CD14-positive monocyte (primary cell): ENCODE data around the gene DPYSL3. TPM values are rescaled to one million over a fixed set of nuclear protein-coding genes. Genes with fewer than 3 reads are reported as not detected.
A peak's percentile ranks its signal among the peaks of the same experiment; 100 is the strongest.

ENCODE experiments used
- DNase-seq, 3 donors: peaks; one replicate each; pipeline ENCODE4 v3.0.0-alpha.2; 2011 to 2022
- H2AFZ ChIP-seq: 2 replicates; pipeline ENCODE4 v1.6.0; 2012; ENCODE audit warnings: mild to moderate bottlenecking, low read depth, low read length, inconsistent platforms; ENCODE audit not compliant: insufficient read depth, poor library complexity, severe bottlenecking
- H3K27ac ChIP-seq, 2 donors: 1 replicate in 1 of 2; 2 replicates in 1 of 2; pipeline ENCODE4 v1.5.1; 2012 to 2013; ENCODE audit warnings: low read length in 2 of 2, control low read depth in 1 of 2, inconsistent platforms in 1 of 2, low read depth in 1 of 2, mild to moderate bottlenecking in 1 of 2
- H3K27me3 ChIP-seq, 2 donors: one replicate each; pipeline versions ENCODE4 v1.6.0 to v1.6.1; 2011 to 2013; ENCODE audit warnings: low read length in 2 of 2; ENCODE audit not compliant: control insufficient read depth in 2 of 2, insufficient read depth in 2 of 2
- H3K36me3 ChIP-seq, 2 donors: replicated peaks in 1 of 2; 1 replicate in 1 of 2; 2 replicates in 1 of 2; pipeline versions ENCODE4 v1.5.1 to v1.6.1; 2012 to 2013; ENCODE audit warnings: low read length in 2 of 2, control low read depth in 1 of 2, inconsistent platforms in 1 of 2, mild to moderate bottlenecking in 1 of 2; ENCODE audit not compliant: insufficient read depth in 2 of 2, control insufficient read depth in 1 of 2
- H3K4me1 ChIP-seq, 2 donors: 1 replicate in 1 of 2; 2 replicates in 1 of 2; pipeline versions ENCODE4 v1.5.1 to v1.6.1; 2012 to 2013; ENCODE audit warnings: low read length in 2 of 2, control low read depth in 1 of 2, inconsistent platforms in 1 of 2, mild to moderate bottlenecking in 1 of 2, moderate library complexity in 1 of 2; ENCODE audit not compliant: insufficient read depth in 2 of 2, control insufficient read depth in 1 of 2
- H3K4me2 ChIP-seq: replicated peaks from 2 replicates; pipeline ENCODE3; 2012; ENCODE audit warnings: low read length, moderate library complexity, mild to moderate bottlenecking; ENCODE audit not compliant: poor library complexity, severe bottlenecking; ENCODE audit errors: extremely low read depth
- H3K4me3 ChIP-seq, 3 experiments: fragments of 200-600 bp in 1 of 3; sonication (generic) in 1 of 3; replicated peaks in 1 of 3; 1 replicate in 2 of 3; 2 replicates in 1 of 3; pipeline ENCODE4 v1.5.1; 2011 to 2013; ENCODE audit warnings: low read length in 3 of 3, mild to moderate bottlenecking in 3 of 3, control low read depth in 2 of 3, low read depth in 2 of 3, inconsistent platforms in 1 of 3, moderate library complexity in 1 of 3
- H3K79me2 ChIP-seq: 2 replicates; pipeline ENCODE4 v1.6.0; 2012; ENCODE audit warnings: mild to moderate bottlenecking, control low read depth, inconsistent platforms, low read length, moderate library complexity; ENCODE audit not compliant: insufficient read depth
- H3K9ac ChIP-seq: 2 replicates; pipeline ENCODE4 v1.6.0; 2017; ENCODE audit warnings: low read length, mild to moderate bottlenecking; ENCODE audit not compliant: insufficient read depth, poor library complexity, severe bottlenecking
- H3K9me3 ChIP-seq, 2 donors: replicated peaks in 1 of 2; 1 replicate in 1 of 2; 2 replicates in 1 of 2; pipeline versions ENCODE4 v1.5.1 to v1.6.1; 2012 to 2013; ENCODE audit warnings: low read length in 2 of 2, control low read depth in 1 of 2; ENCODE audit not compliant: control insufficient read depth in 1 of 2, insufficient read depth in 1 of 2
- H4K20me1 ChIP-seq: 2 replicates; pipeline ENCODE4 v1.6.0; 2012; ENCODE audit warnings: mild to moderate bottlenecking, low read length, control low read depth, moderate library complexity; ENCODE audit not compliant: insufficient read depth
- H3K27ac Mint-ChIP-seq, 7 donors: one replicate each; pipeline ENCODE4 v1.8.0; 2020; ENCODE audit warnings: mild to moderate bottlenecking in 7 of 7, mixed read lengths in 7 of 7, moderate library complexity in 6 of 7, inconsistent platforms in 2 of 7
- H3K27me3 Mint-ChIP-seq, 3 donors: one replicate each; pipeline ENCODE4 v1.8.0; 2021 to 2022; ENCODE audit warnings: low read depth in 3 of 3, mild to moderate bottlenecking in 3 of 3, mixed read lengths in 3 of 3, moderate library complexity in 3 of 3, inconsistent platforms in 1 of 3
- H3K36me3 Mint-ChIP-seq, 2 donors: one replicate each; pipeline ENCODE4 v1.8.0; 2020; ENCODE audit warnings: mixed read lengths in 2 of 2, inconsistent platforms in 1 of 2, mild to moderate bottlenecking in 1 of 2
- H3K4me1 Mint-ChIP-seq: one replicate; pipeline ENCODE4 v1.8.0; 2020; ENCODE audit warnings: mild to moderate bottlenecking, mixed read lengths
- H3K4me3 Mint-ChIP-seq, 2 donors: one replicate each; pipeline ENCODE4 v1.8.0; 2020; ENCODE audit warnings: mild to moderate bottlenecking in 2 of 2, mixed read lengths in 2 of 2, moderate library complexity in 1 of 2
- H3K9me3 Mint-ChIP-seq, 7 donors: one replicate each; pipeline ENCODE4 v1.8.0; 2020 to 2022; ENCODE audit warnings: mixed read lengths in 7 of 7, mild to moderate bottlenecking in 6 of 7, moderate library complexity in 6 of 7, inconsistent platforms in 2 of 7
- CTCF ChIP-seq: fragments of 200-600 bp; IDR thresholded peaks from one replicate; pipeline ENCODE4 v1.8.0; 2022; ENCODE audit warnings: antibody characterized with exemption, mild to moderate bottlenecking
- WGBS: methylation state at CpG from one replicate; pipeline ENCODE4 v1.1.5; 2013; ENCODE audit warnings: missing lambda C conversion rate; ENCODE audit not compliant: insufficient coverage; 5-methylcytosine and 5-hydroxymethylcytosine counted together
- intact Hi-C, 2 donors: fragments of 100-400 bp; cut with micrococcal nuclease; formaldehyde crosslinking; loops; one replicate each; pipeline versions ENCODE4 v1.15.0 to v1.15.1; 2023
- polyA plus RNA-seq, 3 donors: library from polyadenylated mRNA; depleted of rRNA in 1 of 3; unstranded in 2 of 3; stranded (reverse) in 1 of 3; fragments of 300-500 nt in 2 of 3; fragments of >200 nt in 1 of 3; fragmentation: Illumina TruSeq in 2 of 3; gene quantifications; 1 replicate in 2 of 3; 2 replicates in 1 of 3; pipeline ENCODE4 v1.2.3, GENCODE V29; 2012 to 2021

Gene DPYSL3
- polyA plus RNA-seq, 3 donors, result 0.05 TPM; not detected in 2

GRCh38 chr5:147404706-147405105, 105.2 kb downstream of the DPYSL3 start:
- no peaks in the 10 kb centered on the region for H3K79me2 ChIP-seq
- no peaks in the 10 kb centered on the region for H3K9me3 ChIP-seq
- H3K9me3 Mint-ChIP-seq, result peaks cover 0 to 3% (median 0%) of the 10 kb centered on the region in 7 donors
- no peak for TF ChIP-seq CTCF
- H3K4me1 Mint-ChIP-seq, result peaks cover 23% of the 10 kb centered on the region
- peaks cover 0 to 1% (median 0%) of the 10 kb centered on the region in 3 donors for H3K27me3 Mint-ChIP-seq
- DNase-seq, result peak in 1 of 3 donors; percentile 6
- no peak overlapping the region for H3K4me3 ChIP-seq
- H3K4me3 Mint-ChIP-seq, result peak overlapping the region in 1 of 2 donors; percentile 60
- H3K9ac ChIP-seq, result no peak overlapping the region
- peak overlapping the region; percentile 28 for H3K4me2 ChIP-seq
- intact Hi-C loops, result no loop called here
- no peaks in the 10 kb centered on the region for H4K20me1 ChIP-seq
- peak overlapping the region in 6 of 7 donors; percentile 78 to 95 (median 90) for H3K27ac Mint-ChIP-seq
- no peaks in the 10 kb centered on the region for H3K36me3 ChIP-seq
- H3K27ac ChIP-seq, result peak overlapping the region in 1 of 2 donors; percentile 75
- H3K36me3 Mint-ChIP-seq, result no peaks in the 10 kb centered on the region
- no peaks in the 10 kb centered on the region for H3K27me3 ChIP-seq
- peaks cover 17 to 22% of the 10 kb centered on the region in 2 donors for H3K4me1 ChIP-seq
- H2AFZ ChIP-seq, result peak overlapping the region; percentile 48
- WGBS, result 90% methylated on average over 1 of the region's 1 CpG

GRCh38 chr5:147403651-147404640, 105.9 kb downstream of the DPYSL3 start:
- Mint-ChIP-seq H3K27ac (peak overlapping the region; percentile 61 to 95 (median 90)), H3K27me3 (peaks cover 0 to 1% (median 0%) of the 10 kb centered on the region in 3 donors), H3K4me3 (peak overlapping the region in 1 of 2 donors; percentile 60), H3K9me3 (peaks cover 0 to 3% (median 0%) of the 10 kb centered on the region in 7 donors), H3K4me1 (peaks cover 23% of the 10 kb centered on the region), H3K36me3 (no peaks in the 10 kb centered on the region)
- DNase-seq, result peak; percentile 68 to 85 (median 80)
- H2AFZ ChIP-seq, result peak overlapping the region; percentile 48
- no peaks in the 10 kb centered on the region for H3K27me3 ChIP-seq
- H3K9me3 ChIP-seq, result no peaks in the 10 kb centered on the region
- 34% methylated on average over 6 of the region's 15 CpGs for WGBS
- peak overlapping the region; percentile 28 for H3K4me2 ChIP-seq
- H3K9ac ChIP-seq, result peak overlapping the region; percentile 55
- H4K20me1 ChIP-seq, result no peaks in the 10 kb centered on the region
- H3K36me3 ChIP-seq, result no peaks in the 10 kb centered on the region
- intact Hi-C loops, result no loop called here
- TF ChIP-seq CTCF, result no peak
- H3K27ac ChIP-seq, result peak overlapping the region; percentile 25 to 75
- H3K4me3 ChIP-seq, result no peak overlapping the region
- H3K4me1 ChIP-seq, result peaks cover 17 to 22% of the 10 kb centered on the region in 2 donors
- no peaks in the 10 kb centered on the region for H3K79me2 ChIP-seq
